Non-pigmented ciliary epithelial cell (primary cell): ENCODE measurements around the gene MGST3.
"Not testable (repeated sequence)": the region's sequence is repeated elsewhere in the genome, so short reads cannot be mapped to it uniquely, and the experiment has no call there.

Experiments
- DNase-seq: peaks from one replicate; pipeline ENCODE4 v3.0.0-alpha.2; 2010; ENCODE audit warnings: low read depth

Gene MGST3

GRCh38 chr1:165630629-165631341, at the start of gene MGST3:
Gene MGST3, plus strand, starts transcription at chr1:165631234. Its CDS starts 18,614 bp downstream, at chr1:165649848.
- peak; percentile 76 for DNase-seq

GRCh38 chr1:165581926-165582325, 49.1 kb upstream of the MGST3 start:
- DNase-seq: no peak

DNA sequence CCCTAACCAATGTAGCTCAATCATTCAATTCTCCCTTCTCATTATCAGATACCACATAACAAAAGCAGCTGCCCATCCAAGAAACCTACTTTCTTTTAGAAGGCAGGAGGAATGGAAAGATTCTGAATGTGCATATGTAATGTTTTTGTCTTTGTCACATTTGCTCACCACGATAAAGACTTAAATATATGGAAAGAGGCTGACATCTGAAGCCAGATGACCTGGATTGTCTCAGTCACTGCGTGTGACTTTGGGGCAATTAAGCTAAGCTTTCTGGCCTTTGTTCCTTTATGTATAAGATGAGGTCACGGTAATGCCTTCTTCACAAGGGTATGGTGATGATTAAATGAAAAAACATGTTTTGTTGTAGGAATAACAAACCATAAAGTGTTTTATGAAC, 44.6 kb upstream of the MGST3 start:
- no peak for DNase-seq

DNA sequence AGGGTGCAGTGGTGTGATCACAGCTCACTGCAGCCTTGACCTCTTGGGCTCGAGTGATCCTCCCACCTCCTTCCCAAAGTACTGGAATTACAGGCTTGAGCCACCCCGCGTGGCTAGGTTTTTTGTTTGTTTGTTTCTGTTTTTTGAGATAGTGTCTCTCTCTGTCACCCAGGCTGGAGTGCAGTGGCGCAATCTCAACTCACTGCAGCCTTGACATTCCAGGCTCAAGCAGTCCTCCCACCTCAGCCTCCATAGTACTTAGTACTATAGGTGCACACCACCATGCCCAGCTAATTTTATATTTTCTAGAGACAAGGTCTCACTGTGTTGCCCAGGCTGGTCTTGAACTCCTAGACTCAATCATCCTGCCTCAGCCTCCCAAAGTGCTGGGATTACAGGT, 39.6 kb upstream of the MGST3 start:
- not testable (repeated sequence) for DNase-seq

GRCh38 chr1:165592945-165593823, 37.9 kb upstream of the MGST3 start:
- peak; percentile 50 for DNase-seq

DNA sequence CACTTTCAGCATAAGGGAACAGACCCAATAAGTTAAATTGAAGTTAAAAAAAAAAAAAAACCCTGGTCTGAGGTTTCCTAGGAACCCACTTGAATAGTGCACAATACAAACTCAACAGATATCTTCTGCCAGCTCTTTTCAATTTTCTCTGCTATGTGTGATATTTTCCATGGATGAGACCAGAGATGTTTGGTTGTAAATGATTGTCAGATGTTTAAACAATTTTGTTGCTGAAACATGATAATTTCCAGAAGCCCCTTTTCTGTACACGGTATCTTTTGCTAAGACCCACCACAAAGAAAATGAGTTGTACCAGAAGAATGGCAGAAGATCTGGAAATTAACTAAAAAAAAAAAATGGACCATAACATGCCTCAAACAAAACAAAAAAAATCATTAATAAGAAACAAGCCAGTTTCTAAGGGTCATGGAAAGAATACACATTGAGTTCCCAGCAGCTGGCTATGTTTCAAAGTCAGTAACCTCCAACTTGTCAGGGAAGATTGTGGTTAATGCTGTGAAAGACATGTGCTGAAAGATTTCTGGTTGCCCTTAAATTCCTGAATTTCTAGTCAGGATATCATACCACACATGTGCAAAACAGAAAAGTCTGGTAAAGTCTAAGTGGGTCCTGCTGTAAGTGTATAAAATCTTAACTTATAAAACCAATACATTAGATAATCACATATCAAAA, 35.6 kb upstream of the MGST3 start:
- DNase-seq: no peak

DNA sequence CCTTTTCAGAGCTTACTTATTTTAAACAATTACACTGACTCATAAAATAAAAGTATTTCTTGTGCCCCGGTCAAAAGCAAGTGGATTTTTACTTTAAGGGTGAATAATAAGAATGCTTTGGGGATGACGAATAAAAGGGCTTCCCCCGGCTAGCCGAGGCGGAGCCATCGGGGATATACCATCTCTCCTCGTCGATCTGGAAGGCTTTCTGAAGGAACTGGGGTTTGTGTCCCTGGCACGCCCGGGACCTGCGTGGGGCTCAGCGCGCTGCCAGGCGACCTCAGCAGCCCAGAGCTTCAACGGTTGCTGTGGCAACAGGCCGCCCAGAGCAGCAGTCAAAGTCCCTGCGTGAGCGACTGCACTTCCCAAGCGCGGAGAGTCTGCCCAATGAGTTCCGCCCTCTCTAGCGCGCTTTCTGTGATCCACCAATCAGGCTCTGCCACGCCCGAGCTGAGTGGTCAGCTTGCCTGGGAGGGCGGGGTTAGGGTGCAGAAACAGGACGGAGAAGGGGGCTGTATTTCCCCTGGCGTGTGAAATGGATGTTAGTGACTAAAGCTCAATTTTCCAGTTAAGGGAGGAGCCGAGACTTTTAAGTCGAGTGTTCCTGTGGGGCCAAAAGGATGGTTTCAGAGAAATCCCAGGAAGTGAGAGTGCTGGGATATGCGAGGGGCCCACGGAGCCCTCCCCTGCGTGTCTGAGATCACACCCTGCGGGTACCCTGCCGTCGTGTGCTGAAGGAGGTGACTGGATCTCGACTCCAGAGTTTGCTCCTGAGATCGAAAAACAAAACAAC, 33.0 kb upstream of the MGST3 start:
- DNase-seq: peak; percentile 89

GRCh38 chr1:165598676-165599059, 32.4 kb upstream of the MGST3 start:
- DNase-seq: no peak

GRCh38 chr1:165600793-165601192, 30.2 kb upstream of the MGST3 start:
- DNase-seq: no peak

DNA sequence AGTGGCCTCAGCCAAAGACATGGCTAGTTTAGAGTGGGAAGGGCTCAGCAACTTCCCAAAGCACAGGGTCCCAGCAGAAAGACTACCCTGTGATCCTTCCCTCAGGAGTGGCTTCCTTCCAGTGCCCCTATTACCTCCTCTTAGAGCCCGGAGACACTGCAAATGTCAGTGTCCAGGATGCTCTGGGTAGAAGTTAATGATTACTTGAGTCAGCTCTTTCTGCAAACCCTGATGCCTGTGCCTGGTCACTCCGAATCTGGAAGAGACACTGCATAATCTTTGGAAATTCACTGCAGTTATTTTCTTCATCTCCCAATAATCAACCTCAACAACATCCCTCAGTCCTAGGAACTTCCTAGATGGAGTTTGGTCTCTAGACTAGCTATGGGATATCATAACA, 27.2 kb upstream of the MGST3 start:
- no peak for DNase-seq

DNA sequence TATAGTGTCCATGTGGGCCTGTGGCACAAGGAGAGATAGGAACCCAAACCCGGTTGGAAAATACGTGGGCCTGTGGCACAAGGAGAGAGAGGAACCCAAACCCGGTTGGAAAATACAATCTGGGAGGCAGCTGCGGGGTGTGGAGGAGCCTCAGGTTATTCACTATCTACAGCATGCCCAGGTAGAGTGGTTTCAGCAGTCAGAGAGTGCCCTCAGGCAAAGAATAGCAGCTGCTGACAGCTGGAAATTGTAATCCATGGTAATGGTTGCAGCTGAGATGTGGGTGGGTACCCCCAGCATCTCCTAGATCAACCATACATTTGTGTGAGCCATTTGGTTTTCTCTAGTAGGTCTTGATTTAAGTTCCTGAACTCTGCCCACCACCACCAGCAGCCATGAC, 25.8 kb upstream of the MGST3 start:
- no peak for DNase-seq

DNA sequence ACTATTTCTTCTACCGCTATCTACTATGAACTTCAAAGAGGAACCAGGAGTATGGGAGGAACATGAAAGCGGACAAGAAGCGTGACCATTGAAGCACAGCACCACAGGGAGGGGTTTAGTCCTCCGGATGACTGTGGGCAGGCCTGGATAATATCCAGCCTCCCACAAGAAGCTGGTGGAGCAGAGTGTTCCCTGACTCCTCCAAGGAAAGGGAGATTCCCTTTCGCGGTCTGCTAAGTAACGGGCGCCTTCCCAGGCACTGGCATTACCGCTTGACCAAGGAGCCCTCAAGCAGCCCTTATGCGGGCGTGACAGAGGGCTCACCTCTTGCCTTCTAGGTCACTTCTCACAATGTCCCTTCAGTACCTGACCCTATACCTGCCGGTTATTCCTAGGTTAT, 24.4 kb upstream of the MGST3 start:
- not testable (repeated sequence) for DNase-seq

- no peak for DNase-seq
These were observed 20.2 kb upstream of the MGST3 start for GRCh38 chr1:165610866-165611265.

GRCh38 chr1:165612062-165612461, 19.0 kb upstream of the MGST3 start:
- no peak for DNase-seq

GRCh38 chr1:165616054-165616612, 14.9 kb upstream of the MGST3 start:
- DNase-seq: no peak

DNA sequence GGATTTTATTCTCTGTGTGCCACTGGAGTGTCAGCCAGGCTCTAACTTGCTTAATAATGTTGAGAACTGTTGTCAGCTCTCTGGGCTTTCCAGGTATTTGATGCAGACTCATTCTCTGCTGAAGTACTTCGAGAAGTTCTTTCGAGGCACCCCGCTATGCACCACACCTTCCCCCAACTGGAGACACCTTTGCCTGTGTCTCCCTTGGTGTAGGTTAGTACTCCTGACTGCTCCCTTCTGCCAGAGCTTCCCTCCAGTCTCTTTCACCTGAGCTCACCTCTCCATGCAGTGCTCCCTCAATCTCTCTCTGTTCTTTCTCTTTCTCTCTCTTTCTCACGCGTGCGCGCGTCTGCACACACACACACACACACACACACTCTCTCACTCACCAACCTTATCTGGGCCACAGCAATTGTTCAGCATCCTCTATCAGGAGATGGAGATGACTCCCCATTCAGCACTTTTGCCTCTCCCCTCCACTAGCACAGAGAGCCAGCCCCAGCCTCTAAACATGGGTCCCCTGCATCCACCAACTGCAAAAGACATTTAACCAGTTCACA, 14.0 kb upstream of the MGST3 start:
- no peak for DNase-seq

- DNase-seq: no peak
These were observed 11.3 kb upstream of the MGST3 start for GRCh38 chr1:165619647-165620151.

DNA sequence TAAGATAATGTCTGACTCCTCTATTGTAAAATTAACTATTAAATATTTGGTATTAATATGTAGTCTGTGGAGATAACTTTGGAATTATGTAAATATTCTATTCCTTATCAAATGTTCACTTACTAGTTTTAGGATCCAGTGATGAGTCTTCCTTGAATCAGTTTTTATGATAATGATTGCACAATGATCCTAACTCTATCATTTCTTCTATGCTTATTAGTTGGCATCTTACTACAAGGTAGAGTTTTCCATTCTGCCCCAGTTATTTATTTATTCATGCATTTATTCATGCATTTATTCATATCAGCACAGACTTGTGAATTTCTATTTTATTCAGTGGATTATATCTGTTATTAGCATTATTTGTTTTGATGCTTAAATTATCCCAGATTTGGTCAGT, 7.4 kb upstream of the MGST3 start:
- no peak for DNase-seq

DNA sequence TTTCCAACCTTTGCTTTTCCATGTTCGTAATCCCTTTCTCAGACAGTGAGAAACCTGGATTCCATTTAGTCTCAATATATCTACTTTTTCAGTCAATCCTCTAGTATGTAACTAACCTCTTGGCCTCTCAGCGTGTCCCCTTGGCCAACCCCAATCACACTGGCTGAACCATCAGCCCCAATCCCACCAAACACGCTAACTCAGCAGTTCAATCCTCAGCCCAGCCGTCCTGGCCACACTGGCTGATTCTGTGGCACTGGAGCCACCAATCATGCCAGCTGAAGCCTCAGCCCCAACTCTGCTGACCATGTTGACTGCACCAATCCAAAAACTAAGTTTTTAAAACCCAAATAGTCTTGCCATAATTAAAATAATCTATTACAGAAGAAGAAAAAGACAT, 6.6 kb upstream of the MGST3 start:
- DNase-seq: no peak

GRCh38 chr1:165628147-165628822, 2.7 kb upstream of the MGST3 start:
- DNase-seq: no peak

- DNase-seq: no peak
These were observed 1.9 kb upstream of the MGST3 start for GRCh38 chr1:165629151-165629550.
